ENCODE data around the gene EEF2.
"Not testable (repeated sequence)": the region's sequence is repeated elsewhere in the genome, so short reads cannot be mapped to it uniquely, and the experiment has no call there.

EEF2 gene

GRCh38 chr19:3963458-3964255 lies 21.6 kb downstream of the EEF2 start:
- Histone ChIP-seq H3K4me3 (ENCODE audit: low read length) (no peak overlapping the region), H3K27me3 (ENCODE audit: insufficient read depth, low read length) (no peaks in the 10 kb centered on the region), H3K27ac (ENCODE audit: low read depth, low read length) (no peak overlapping the region), H3K36me3 (ENCODE audit: insufficient read depth, low read length) (peaks cover 89% of the 10 kb centered on the region), H3K9ac (ENCODE audit: low read depth, low read length) (no peak overlapping the region), H3K9me3 (ENCODE audit: insufficient read depth, low read depth, low read length) (no peaks in the 10 kb centered on the region), H3K4me1 (ENCODE audit: insufficient read depth, low read length) (peaks cover 10% of the 10 kb centered on the region)
- WGBS, result 96% methylated on average over 35 of the region's 35 CpGs

GRCh38 chr19:3961007-3961406 lies 24.3 kb downstream of the EEF2 start:
- H3K27ac ChIP-seq (ENCODE audit: low read depth, low read length), result no peak overlapping the region
- H3K4me3 ChIP-seq (ENCODE audit: low read length), result no peak overlapping the region
- H3K9ac ChIP-seq (ENCODE audit: low read depth, low read length), result no peak overlapping the region
- no peaks in the 10 kb centered on the region for H3K27me3 ChIP-seq (ENCODE audit: insufficient read depth, low read length)
- peaks cover 84% of the 10 kb centered on the region for H3K36me3 ChIP-seq (ENCODE audit: insufficient read depth, low read length)
- H3K4me1 ChIP-seq (ENCODE audit: insufficient read depth, low read length), result no peaks in the 10 kb centered on the region
- H3K9me3 ChIP-seq (ENCODE audit: insufficient read depth, low read depth, low read length), result no peaks in the 10 kb centered on the region
- 96% methylated on average over 24 of the region's 24 CpGs for WGBS

GRCh38 chr19:3959766-3960131 lies 25.5 kb downstream of the EEF2 start:
- 97% methylated on average over 15 of the region's 15 CpGs for WGBS
- Histone ChIP-seq H3K27me3 (ENCODE audit: insufficient read depth, low read length) (no peaks in the 10 kb centered on the region), H3K27ac (ENCODE audit: low read depth, low read length) (no peak overlapping the region), H3K4me3 (ENCODE audit: low read length) (no peak overlapping the region), H3K9ac (ENCODE audit: low read depth, low read length) (no peak overlapping the region), H3K36me3 (ENCODE audit: insufficient read depth, low read length) (peaks cover 77% of the 10 kb centered on the region), H3K4me1 (ENCODE audit: insufficient read depth, low read length) (no peaks in the 10 kb centered on the region), H3K9me3 (ENCODE audit: insufficient read depth, low read depth, low read length) (no peaks in the 10 kb centered on the region)

GRCh38 chr19:3958836-3959765 lies 26.2 kb downstream of the EEF2 start:
- no peak overlapping the region for H3K4me3 ChIP-seq (ENCODE audit: low read length)
- H3K27ac ChIP-seq (ENCODE audit: low read depth, low read length), result no peak overlapping the region
- H3K9me3 ChIP-seq (ENCODE audit: insufficient read depth, low read depth, low read length), result no peaks in the 10 kb centered on the region
- no peak overlapping the region for H3K9ac ChIP-seq (ENCODE audit: low read depth, low read length)
- H3K36me3 ChIP-seq (ENCODE audit: insufficient read depth, low read length), result peaks cover 72% of the 10 kb centered on the region
- 96% methylated on average over 86 of the region's 86 CpGs for WGBS
- no peaks in the 10 kb centered on the region for H3K27me3 ChIP-seq (ENCODE audit: insufficient read depth, low read length)
- no peaks in the 10 kb centered on the region for H3K4me1 ChIP-seq (ENCODE audit: insufficient read depth, low read length)

- Histone ChIP-seq H3K9me3 (ENCODE audit: insufficient read depth, low read depth, low read length) (no peaks in the 10 kb centered on the region), H3K4me3 (ENCODE audit: low read length) (no peak overlapping the region), H3K27me3 (ENCODE audit: insufficient read depth, low read length) (no peaks in the 10 kb centered on the region), H3K36me3 (ENCODE audit: insufficient read depth, low read length) (peaks cover 41% of the 10 kb centered on the region), H3K27ac (ENCODE audit: low read depth, low read length) (no peak overlapping the region), H3K4me1 (ENCODE audit: insufficient read depth, low read length) (no peaks in the 10 kb centered on the region), H3K9ac (ENCODE audit: low read depth, low read length) (no peak overlapping the region)
- 94% methylated on average over 10 of the region's 10 CpGs for WGBS
Measured at GRCh38 chr19:3955688-3956087, 29.6 kb downstream of the EEF2 start.

- 88% methylated on average over 13 of the region's 13 CpGs for WGBS
- H3K9me3 ChIP-seq (ENCODE audit: insufficient read depth, low read depth, low read length); H3K27me3 ChIP-seq (ENCODE audit: insufficient read depth, low read length); H3K4me1 ChIP-seq (ENCODE audit: insufficient read depth, low read length); H3K27ac ChIP-seq (ENCODE audit: low read depth, low read length); H3K9ac ChIP-seq (ENCODE audit: low read depth, low read length); H3K4me3 ChIP-seq (ENCODE audit: low read length): not testable (repeated sequence)
- peaks cover 37% of the 10 kb centered on the region for H3K36me3 ChIP-seq (ENCODE audit: insufficient read depth, low read length)
Measured at GRCh38 chr19:3955276-3955675, 30.0 kb downstream of the EEF2 start.

- no peak overlapping the region for H3K9ac ChIP-seq (ENCODE audit: low read depth, low read length)
- WGBS, result 93% methylated on average over 12 of the region's 12 CpGs
- H3K4me3 ChIP-seq (ENCODE audit: low read length), result no peak overlapping the region
- peak overlapping the region; percentile 46; the same call in 1 of the 2 replicates for H3K27ac ChIP-seq (ENCODE audit: low read depth, low read length)
- H3K36me3 ChIP-seq (ENCODE audit: insufficient read depth, low read length), result peaks cover 25% of the 10 kb centered on the region
- no peaks in the 10 kb centered on the region for H3K27me3 ChIP-seq (ENCODE audit: insufficient read depth, low read length)
- no peaks in the 10 kb centered on the region for H3K4me1 ChIP-seq (ENCODE audit: insufficient read depth, low read length)
- no peaks in the 10 kb centered on the region for H3K9me3 ChIP-seq (ENCODE audit: insufficient read depth, low read depth, low read length)
Measured at GRCh38 chr19:3954107-3954506, 31.2 kb downstream of the EEF2 start.

GRCh38 chr19:3952755-3953276 lies 32.4 kb downstream of the EEF2 start:
- H3K27ac ChIP-seq (ENCODE audit: low read depth, low read length); H3K4me1 ChIP-seq (ENCODE audit: insufficient read depth, low read length); H3K9me3 ChIP-seq (ENCODE audit: insufficient read depth, low read depth, low read length); H3K4me3 ChIP-seq (ENCODE audit: low read length); H3K9ac ChIP-seq (ENCODE audit: low read depth, low read length); H3K27me3 ChIP-seq (ENCODE audit: insufficient read depth, low read length): not testable (repeated sequence)
- WGBS, result 92% methylated on average over 9 of the region's 9 CpGs
- peaks cover 12% of the 10 kb centered on the region for H3K36me3 ChIP-seq (ENCODE audit: insufficient read depth, low read length)

- H3K4me3 ChIP-seq (ENCODE audit: low read length), result no peak overlapping the region
- no peaks in the 10 kb centered on the region for H3K27me3 ChIP-seq (ENCODE audit: insufficient read depth, low read length)
- no peak overlapping the region; the same call in 1 of the 2 replicates for H3K9ac ChIP-seq (ENCODE audit: low read depth, low read length)
- peaks cover 3% of the 10 kb centered on the region; the same call in 1 of the 2 replicates for H3K36me3 ChIP-seq (ENCODE audit: insufficient read depth, low read length)
- WGBS, result 79% methylated on average over 41 of the region's 41 CpGs
- H3K4me1 ChIP-seq (ENCODE audit: insufficient read depth, low read length), result no peaks in the 10 kb centered on the region
- peak overlapping the region; percentile 18; the same call in 1 of the 2 replicates for H3K27ac ChIP-seq (ENCODE audit: low read depth, low read length)
- H3K9me3 ChIP-seq (ENCODE audit: insufficient read depth, low read depth, low read length), result no peaks in the 10 kb centered on the region
Measured at GRCh38 chr19:3950871-3951861, 34.1 kb downstream of the EEF2 start.

- no peak overlapping the region for H3K4me3 ChIP-seq (ENCODE audit: low read length)
- WGBS, result 77% methylated on average over 18 of the region's 20 CpGs
- no peak overlapping the region for H3K27ac ChIP-seq (ENCODE audit: low read depth, low read length)
- H3K9me3 ChIP-seq (ENCODE audit: insufficient read depth, low read depth, low read length), result no peaks in the 10 kb centered on the region
- H3K36me3 ChIP-seq (ENCODE audit: insufficient read depth, low read length), result no peaks in the 10 kb centered on the region
- no peaks in the 10 kb centered on the region for H3K27me3 ChIP-seq (ENCODE audit: insufficient read depth, low read length)
- H3K9ac ChIP-seq (ENCODE audit: low read depth, low read length), result no peak overlapping the region
- no peaks in the 10 kb centered on the region for H3K4me1 ChIP-seq (ENCODE audit: insufficient read depth, low read length)
Measured at GRCh38 chr19:3949997-3950859, 35.0 kb downstream of the EEF2 start.
